Measurements from ENCODE around the gene PLPPR4.
"Not testable (repeated sequence)": the region's sequence is repeated elsewhere in the genome, so short reads cannot be mapped to it uniquely, and the experiment has no call there.

Gene PLPPR4

DNA sequence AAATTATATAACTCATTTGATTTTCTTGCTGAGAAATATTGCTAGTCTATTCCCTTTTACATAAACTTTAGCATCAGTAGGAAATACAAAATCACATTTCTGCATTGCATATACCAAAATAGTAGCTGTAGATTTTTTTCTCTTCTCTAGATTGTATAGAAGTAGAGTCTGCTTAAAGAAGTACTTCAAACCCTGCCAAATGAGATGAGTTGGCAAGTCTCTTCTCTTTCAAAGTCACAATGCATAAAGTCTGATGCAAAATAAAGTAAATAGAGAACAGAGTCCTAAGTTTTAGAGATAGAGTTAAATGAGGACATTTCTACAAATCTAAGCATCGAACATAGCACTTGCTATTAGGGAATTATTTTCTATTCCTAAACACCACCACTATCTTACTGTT is 6.4 kb downstream of the PLPPR4 start:
- no peak for DNase-seq

GRCh38 chr1:99271249-99271648 is 7.0 kb downstream of the PLPPR4 start:
- no peak for DNase-seq

GRCh38 chr1:99277066-99277465 is 12.8 kb downstream of the PLPPR4 start:
- DNase-seq, result no peak

GRCh38 chr1:99279525-99279924 is 15.2 kb downstream of the PLPPR4 start:
- no peak for DNase-seq

GRCh38 chr1:99281105-99281504 is 16.8 kb downstream of the PLPPR4 start:
- DNase-seq, result no peak

DNA sequence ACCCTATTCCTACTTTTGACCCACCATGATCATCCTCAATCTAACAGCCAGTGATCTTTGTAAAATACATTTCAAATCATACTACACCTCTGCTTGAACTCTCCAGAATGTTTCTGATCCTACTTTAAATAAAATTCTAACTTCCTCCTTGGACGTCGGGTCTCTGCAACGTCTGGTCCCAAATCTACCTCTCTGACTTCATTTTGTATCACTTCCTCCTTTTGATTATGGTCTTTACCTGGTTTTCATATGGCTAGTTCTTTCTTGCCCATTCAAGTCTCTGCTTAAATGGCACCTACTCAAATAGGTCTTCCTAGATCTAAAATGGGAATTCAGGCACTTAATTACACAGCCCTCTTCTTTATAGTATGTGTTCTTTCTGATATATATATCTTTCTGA is 18.2 kb downstream of the PLPPR4 start:
- no peak for DNase-seq

DNA sequence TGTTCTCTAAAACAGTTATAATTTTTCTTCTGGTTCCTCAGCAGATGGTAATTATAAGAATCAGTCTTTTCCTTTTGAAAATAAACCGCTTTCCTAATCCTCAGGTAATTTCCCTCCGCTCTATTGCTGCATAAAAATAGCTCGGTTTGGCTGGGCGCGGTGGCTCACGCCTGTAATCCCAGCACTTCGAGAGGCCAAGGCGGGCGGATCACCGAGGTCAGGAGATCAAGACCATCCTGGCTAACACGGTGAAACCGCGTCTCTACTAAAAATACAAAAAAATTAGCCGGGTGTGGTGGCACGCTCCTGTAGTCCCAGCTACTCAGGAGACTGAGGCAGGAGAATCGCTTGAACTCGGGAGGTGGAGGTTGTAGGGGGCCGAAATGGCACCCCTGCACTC is 19.2 kb downstream of the PLPPR4 start:
- DNase-seq, result not testable (repeated sequence)

DNA sequence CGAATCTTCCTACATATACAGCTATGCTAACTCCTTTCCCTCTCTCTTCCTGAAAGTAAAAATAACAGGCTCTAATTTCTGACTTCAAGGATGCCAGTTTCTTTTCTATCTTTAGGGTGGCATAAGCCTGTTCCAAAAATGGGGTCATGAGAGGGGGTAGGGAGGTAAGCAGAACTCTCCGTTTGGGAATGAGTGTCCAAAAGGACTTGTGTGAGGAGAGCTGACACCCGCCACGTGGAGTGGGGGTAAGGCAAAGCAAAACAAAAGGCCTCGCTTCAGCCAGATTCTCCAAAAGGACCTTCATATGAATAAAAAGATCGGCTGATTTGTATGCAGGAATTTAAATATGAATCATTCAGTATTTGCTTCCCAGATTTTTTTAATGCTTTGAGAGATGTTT is 28.6 kb downstream of the PLPPR4 start:
- no peak for DNase-seq

- DNase-seq, result no peak
These were observed 33.6 kb downstream of the PLPPR4 start for GRCh38 chr1:99297923-99298322.

DNA sequence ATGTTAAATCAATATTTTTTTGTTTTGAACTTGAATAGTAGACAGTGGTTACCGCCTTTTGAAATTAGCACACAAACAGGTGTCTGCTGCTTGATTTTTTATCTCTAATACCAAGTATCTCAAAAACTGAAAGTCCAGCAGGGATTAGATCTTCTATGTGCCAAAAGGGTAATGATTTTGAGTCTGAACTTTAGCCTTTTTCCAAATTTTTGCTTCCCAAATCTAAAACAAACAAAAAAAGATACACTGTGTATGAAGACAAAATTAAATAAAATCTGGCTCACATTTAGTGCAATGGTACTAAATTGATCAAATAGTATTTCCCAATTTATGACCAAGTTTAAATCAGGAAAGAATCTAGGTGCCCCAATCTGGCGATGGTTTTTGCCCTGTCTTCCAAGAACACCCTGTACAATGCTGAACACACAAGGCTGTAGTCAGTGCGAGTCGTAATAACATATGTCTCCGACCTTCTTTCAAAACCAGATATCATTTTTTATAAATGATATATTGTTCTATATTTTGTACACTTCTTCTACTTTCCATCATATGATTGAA is 40.5 kb downstream of the PLPPR4 start:
- no peak for DNase-seq

- no peak for DNase-seq
These were observed 41.3 kb downstream of the PLPPR4 start for GRCh38 chr1:99305626-99306025.

DNA sequence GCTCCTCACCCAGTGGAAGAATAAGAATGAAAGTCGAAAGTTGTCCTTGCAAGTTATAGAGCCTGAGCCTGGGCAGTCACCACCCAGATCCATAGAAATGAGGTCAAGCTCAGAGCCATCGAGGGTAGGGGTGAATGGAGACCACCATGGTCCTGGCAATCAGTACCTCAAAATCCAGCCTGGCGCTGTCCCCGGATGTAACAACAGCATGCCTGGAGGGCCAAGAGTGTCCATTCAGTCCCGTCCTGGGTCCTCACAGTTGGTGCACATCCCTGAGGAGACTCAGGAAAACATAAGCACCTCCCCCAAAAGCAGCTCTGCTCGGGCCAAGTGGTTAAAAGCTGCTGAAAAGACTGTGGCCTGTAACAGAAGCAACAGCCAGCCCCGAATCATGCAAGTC is 41.8 kb downstream of the PLPPR4 start:
- DNase-seq, result no peak

- no peak for DNase-seq
These were observed 42.4 kb downstream of the PLPPR4 start for GRCh38 chr1:99306644-99307043.

GRCh38 chr1:99315305-99315704 is 51.0 kb downstream of the PLPPR4 start:
- no peak for DNase-seq

GRCh38 chr1:99326215-99326949 is 62.1 kb downstream of the PLPPR4 start:
- DNase-seq, result no peak

- DNase-seq, result no peak
These were observed 63.1 kb downstream of the PLPPR4 start for GRCh38 chr1:99327357-99327756.

DNA sequence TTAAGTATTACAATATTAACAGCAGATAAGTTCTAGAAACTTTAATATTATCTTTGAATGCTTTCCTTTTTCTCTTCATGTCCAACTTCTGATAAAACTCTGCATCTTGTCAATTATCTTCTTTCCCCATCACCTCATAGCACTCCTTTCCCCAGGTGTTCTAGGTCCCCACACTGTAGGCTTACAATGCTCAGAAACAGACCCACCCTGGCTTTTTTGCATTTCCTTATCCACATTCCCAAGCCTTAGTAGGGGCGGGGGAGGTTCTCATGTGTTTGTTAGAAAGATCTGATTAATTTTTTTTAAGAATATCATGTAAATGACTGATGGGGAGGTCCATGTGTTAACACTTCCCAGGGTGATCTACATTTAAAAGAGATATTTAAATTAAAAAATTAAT is 63.9 kb downstream of the PLPPR4 start:
- no peak for DNase-seq

DNA sequence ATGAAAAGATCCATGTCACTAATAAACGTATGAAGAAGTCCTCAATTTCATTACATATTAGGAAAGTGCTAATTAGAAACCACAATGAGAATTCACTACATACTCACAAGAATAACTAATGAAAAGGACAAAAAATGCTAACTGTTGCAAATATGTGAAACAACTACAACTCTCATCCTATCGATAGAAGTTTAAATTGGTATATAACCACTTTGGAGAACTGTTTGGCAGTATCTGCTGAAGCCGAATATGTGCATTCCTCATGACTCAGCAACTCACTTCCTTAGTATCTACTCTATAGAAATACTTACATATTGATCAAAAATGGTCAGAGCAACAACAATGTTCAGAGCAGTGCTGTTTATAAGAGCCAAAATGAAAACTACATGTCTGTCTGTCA is 66.8 kb downstream of the PLPPR4 start:
- DNase-seq, result no peak

- DNase-seq, result no peak
These were observed 67.3 kb downstream of the PLPPR4 start for GRCh38 chr1:99331636-99332035.

- DNase-seq, result no peak
These were observed 68.3 kb downstream of the PLPPR4 start for GRCh38 chr1:99332561-99332960.

DNA sequence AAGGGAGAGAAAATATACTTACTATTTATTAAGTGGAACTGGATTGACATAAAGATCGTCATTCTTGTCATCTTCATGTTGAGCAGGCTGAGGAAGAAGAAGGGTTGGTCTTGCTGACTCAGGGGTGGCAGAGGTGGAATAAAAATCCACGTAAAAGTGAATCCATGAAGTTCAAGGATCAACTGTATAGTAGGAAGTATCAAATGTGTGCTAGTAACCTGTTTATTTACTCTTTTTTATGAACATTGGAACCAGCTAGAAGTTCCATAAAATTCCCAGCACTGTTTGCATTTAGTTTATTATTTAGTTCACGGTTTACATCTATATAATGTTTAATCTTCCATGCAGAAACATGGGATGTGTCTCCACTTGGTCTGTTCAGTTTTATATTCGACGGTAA is 70.7 kb downstream of the PLPPR4 start:
- no peak for DNase-seq

GRCh38 chr1:99347041-99347684 is 82.9 kb downstream of the PLPPR4 start:
- DNase-seq, result no peak

DNA sequence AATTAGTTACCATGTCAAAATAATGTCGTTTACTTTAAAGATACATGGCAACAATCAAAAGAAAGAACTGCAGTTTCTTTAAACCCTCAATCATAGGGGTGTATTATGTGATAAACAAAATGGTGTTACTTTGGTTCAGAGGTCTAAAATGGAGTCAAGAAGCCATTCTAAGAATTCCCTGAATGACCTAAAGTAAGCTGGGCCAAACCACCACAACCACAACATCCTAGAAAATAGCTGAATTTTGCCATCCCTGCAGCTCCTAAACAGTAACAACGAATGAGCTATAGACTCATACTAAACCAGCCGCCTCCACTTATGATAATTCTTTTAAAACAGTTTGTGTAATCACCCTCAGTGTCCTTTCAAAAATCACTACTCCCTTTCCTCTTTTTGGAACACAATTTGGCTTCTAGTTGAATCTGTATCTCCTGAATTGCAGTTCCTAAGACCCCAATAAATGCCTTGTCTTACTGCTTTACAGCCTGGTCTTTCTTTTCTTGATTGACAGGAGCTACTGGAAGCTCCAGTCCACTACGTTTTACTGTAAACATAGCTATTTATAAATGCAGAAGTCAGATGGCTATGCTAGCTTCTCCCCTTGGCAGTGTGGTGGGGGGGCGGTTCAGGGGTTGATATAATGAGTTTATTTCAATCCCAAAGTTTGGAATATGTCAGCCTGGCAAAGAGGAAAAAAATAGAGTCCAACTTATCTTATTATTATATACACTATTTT is 84.3 kb downstream of the PLPPR4 start:
- no peak for DNase-seq

GRCh38 chr1:99352821-99353220 is 88.5 kb downstream of the PLPPR4 start:
- no peak for DNase-seq

Measured in CD4-positive, alpha-beta T cell treated with Interferon gamma for 1 hour (primary cell).